GM12864 (cell line): Measurements from ENCODE around the gene REL.

Source experiments
- DNase-seq: peaks from one replicate; pipeline ENCODE4 v3.0.0-alpha.2; 2011; ENCODE audit warnings: low read depth
- H3K4me3 ChIP-seq: 2 replicates; pipeline ENCODE4 v1.5.1; 2011; ENCODE audit warnings: mild to moderate bottlenecking, low read depth, low read length, control low read depth
- CTCF ChIP-seq: IDR thresholded peaks from 2 replicates; pipeline ENCODE4 v1.5.1; 2011; ENCODE audit warnings: low read depth, mild to moderate bottlenecking, moderate library complexity, low read length, control low read depth, inconsistent platforms; ENCODE audit errors: missing control alignments

Gene REL

GRCh38 chr2:60938301-60938700 is 56.9 kb downstream of the REL start:
- no peak for DNase-seq
- no peak overlapping the region for H3K4me3 ChIP-seq
- no peak for TF ChIP-seq CTCF

- DNase-seq: no peak
- TF ChIP-seq CTCF: no peak
- H3K4me3 ChIP-seq: no peak overlapping the region
Measured at GRCh38 chr2:60939622-60940021, 58.2 kb downstream of the REL start.

GRCh38 chr2:60945341-60945740 is 64.0 kb downstream of the REL start:
- no peak for TF ChIP-seq CTCF
- H3K4me3 ChIP-seq: no peak overlapping the region

GRCh38 chr2:60947056-60947455 is 65.7 kb downstream of the REL start:
- no peak for TF ChIP-seq CTCF
- H3K4me3 ChIP-seq: no peak overlapping the region
- DNase-seq: no peak

More at GRCh38 chr2:60945341-60945740, 64.0 kb downstream of the REL start:
- no peak for DNase-seq

GRCh38 chr2:60948161-60948560 is 66.8 kb downstream of the REL start:
- DNase-seq: no peak
- TF ChIP-seq CTCF: no peak
- H3K4me3 ChIP-seq: no peak overlapping the region

- no peak for TF ChIP-seq CTCF
- H3K4me3 ChIP-seq: no peak overlapping the region
- DNase-seq: no peak
Measured at GRCh38 chr2:60948926-60949579, 67.7 kb downstream of the REL start.

- no peak for TF ChIP-seq CTCF
- no peak overlapping the region for H3K4me3 ChIP-seq
- DNase-seq: no peak
Measured at GRCh38 chr2:60954139-60954538, 72.8 kb downstream of the REL start.
